Activated CD8-positive, alpha-beta T cell treated with anti-CD3 and anti-CD28 coated beads for 36 hours (primary cell): ENCODE results near the gene CYTH1. TPM values are rescaled to one million over a fixed set of nuclear protein-coding genes. Genes with fewer than 3 reads are reported as not detected.

Experiments
- ATAC-seq: fragments of 200-7000 bp; cut with Tn5 transposase; one replicate; pipeline ENCODE4 v1.10.0; 2021; ENCODE audit warnings: mild to moderate bottlenecking, moderate library complexity
- CTCF ChIA-PET: fragments of 350-600 bp; sonication (Branson Sonifier 250); formaldehyde crosslinking; loops from one replicate; lab custom pipeline; 2021; ENCODE audit warnings: antibody characterized with exemption; lab: Charles Lee
- POLR2A ChIA-PET: fragments of 350-600 bp; sonication (Branson Sonifier 250); formaldehyde crosslinking; loops from one replicate; lab custom pipeline; 2021; ENCODE audit warnings: antibody characterized with exemption; lab: Charles Lee
- DNase-seq: peaks from one replicate; pipeline ENCODE4 v3.0.0-alpha.2; 2020
- H3K27ac Mint-ChIP-seq: one replicate; pipeline ENCODE4 v1.8.0; 2021; ENCODE audit warnings: mild to moderate bottlenecking, mixed read lengths
- H3K27me3 Mint-ChIP-seq: one replicate; pipeline ENCODE4 v1.8.0; 2021; ENCODE audit warnings: mixed read lengths
- H3K36me3 Mint-ChIP-seq: one replicate; pipeline ENCODE4 v1.8.0; 2021; ENCODE audit warnings: low read depth, mixed read lengths
- H3K4me1 Mint-ChIP-seq: one replicate; pipeline ENCODE4 v1.8.0; 2021; ENCODE audit warnings: low read depth, mixed read lengths
- H3K4me3 Mint-ChIP-seq: one replicate; pipeline ENCODE4 v1.8.0; 2021; ENCODE audit warnings: mild to moderate bottlenecking, moderate library complexity, mixed read lengths
- H3K9me3 Mint-ChIP-seq: one replicate; pipeline ENCODE4 v1.8.0; 2021; ENCODE audit warnings: mixed read lengths
- intact Hi-C: fragments of 100-400 bp; cut with micrococcal nuclease; formaldehyde crosslinking; loops from one replicate; pipeline ENCODE4 v1.10.0; 2022
- total RNA-seq, 2 experiments: library from RNA; stranded (reverse); gene quantifications; one replicate each; pipeline ENCODE4 v1.2.3, GENCODE V29; 2021
- TF ChIP-seq, protein P1 (sequence below): fragments of 200-600 bp; IDR thresholded peaks from one replicate; pipeline ENCODE4 v1.8.0; 2022; ENCODE audit warnings: antibody characterized with exemption, mild to moderate bottlenecking

The CYTH1 gene
- total RNA-seq, 2 experiments from 2014 or later, result 95.1 to 96.0 TPM

- no peak for ATAC-seq
- intact Hi-C loops, result no loop called here
- TF ChIP-seq, protein P1, sequence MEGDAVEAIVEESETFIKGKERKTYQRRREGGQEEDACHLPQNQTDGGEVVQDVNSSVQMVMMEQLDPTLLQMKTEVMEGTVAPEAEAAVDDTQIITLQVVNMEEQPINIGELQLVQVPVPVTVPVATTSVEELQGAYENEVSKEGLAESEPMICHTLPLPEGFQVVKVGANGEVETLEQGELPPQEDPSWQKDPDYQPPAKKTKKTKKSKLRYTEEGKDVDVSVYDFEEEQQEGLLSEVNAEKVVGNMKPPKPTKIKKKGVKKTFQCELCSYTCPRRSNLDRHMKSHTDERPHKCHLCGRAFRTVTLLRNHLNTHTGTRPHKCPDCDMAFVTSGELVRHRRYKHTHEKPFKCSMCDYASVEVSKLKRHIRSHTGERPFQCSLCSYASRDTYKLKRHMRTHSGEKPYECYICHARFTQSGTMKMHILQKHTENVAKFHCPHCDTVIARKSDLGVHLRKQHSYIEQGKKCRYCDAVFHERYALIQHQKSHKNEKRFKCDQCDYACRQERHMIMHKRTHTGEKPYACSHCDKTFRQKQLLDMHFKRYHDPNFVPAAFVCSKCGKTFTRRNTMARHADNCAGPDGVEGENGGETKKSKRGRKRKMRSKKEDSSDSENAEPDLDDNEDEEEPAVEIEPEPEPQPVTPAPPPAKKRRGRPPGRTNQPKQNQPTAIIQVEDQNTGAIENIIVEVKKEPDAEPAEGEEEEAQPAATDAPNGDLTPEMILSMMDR, result no peak
- Mint-ChIP-seq H3K9me3 (no peaks in the 10 kb centered on the region), H3K4me1 (peaks cover 3% of the 10 kb centered on the region), H3K4me3 (no peak overlapping the region), H3K27me3 (no peaks in the 10 kb centered on the region), H3K36me3 (no peaks in the 10 kb centered on the region), H3K27ac (no peak overlapping the region)
- ChIA-PET POLR2A (no interaction called here), CTCF (no interaction called here)
- no peak for DNase-seq
These were observed 126.7 kb downstream of the CYTH1 start for GRCh38 chr17:78655251-78655940.

GRCh38 chr17:78654325-78654724 lies 127.7 kb downstream of the CYTH1 start:
- Mint-ChIP-seq H3K36me3 (no peaks in the 10 kb centered on the region), H3K27me3 (no peaks in the 10 kb centered on the region), H3K4me3 (no peak overlapping the region), H3K27ac (no peak overlapping the region), H3K4me1 (peaks cover 3% of the 10 kb centered on the region), H3K9me3 (no peaks in the 10 kb centered on the region)
- intact Hi-C loops, result no loop called here
- POLR2A ChIA-PET, result no interaction called here
- TF ChIP-seq, protein P1, result no peak
- DNase-seq (no peak), ATAC-seq (no peak)
- CTCF ChIA-PET, result no interaction called here

DNA sequence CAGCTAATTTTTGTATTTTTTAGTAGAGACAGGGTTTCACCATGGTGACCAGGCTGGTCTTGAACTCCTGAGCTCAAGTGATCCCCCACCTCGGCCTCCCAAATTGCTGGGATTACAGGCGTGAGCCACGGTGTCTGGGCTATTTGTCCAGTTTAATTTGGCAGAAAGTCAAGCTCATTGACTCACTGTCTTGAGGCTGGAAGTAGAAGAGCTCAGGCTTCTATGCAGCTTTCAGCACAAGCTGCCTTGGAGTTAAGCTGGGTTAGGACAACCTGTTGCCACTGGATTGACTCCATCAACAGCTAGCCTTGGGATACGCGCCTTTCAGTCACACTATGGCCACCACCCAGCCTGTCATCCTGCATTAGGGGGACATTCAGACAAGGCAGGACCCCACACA lies 128.7 kb downstream of the CYTH1 start:
- Mint-ChIP-seq H3K9me3 (peaks cover 4% of the 10 kb centered on the region), H3K27ac (no peak overlapping the region), H3K27me3 (no peaks in the 10 kb centered on the region), H3K4me1 (peaks cover 3% of the 10 kb centered on the region), H3K36me3 (no peaks in the 10 kb centered on the region), H3K4me3 (no peak overlapping the region)
- intact Hi-C loops, result no loop called here
- POLR2A ChIA-PET, result no interaction called here
- DNase-seq (no peak), ATAC-seq (no peak)
- CTCF ChIA-PET, result no interaction called here
- TF ChIP-seq, protein P1, result no peak

- Mint-ChIP-seq H3K4me1 (peaks cover 3% of the 10 kb centered on the region), H3K4me3 (no peak overlapping the region), H3K27me3 (peaks cover 2% of the 10 kb centered on the region), H3K36me3 (peaks cover 2% of the 10 kb centered on the region), H3K27ac (no peak overlapping the region), H3K9me3 (peaks cover 7% of the 10 kb centered on the region)
- DNase-seq, result no peak
- POLR2A ChIA-PET, result no interaction called here
- CTCF ChIA-PET, result no interaction called here
- TF ChIP-seq, protein P1, result no peak
- intact Hi-C loops, result no loop called here
- ATAC-seq, result no peak
These were observed 129.2 kb downstream of the CYTH1 start for GRCh38 chr17:78652913-78653312.

DNA sequence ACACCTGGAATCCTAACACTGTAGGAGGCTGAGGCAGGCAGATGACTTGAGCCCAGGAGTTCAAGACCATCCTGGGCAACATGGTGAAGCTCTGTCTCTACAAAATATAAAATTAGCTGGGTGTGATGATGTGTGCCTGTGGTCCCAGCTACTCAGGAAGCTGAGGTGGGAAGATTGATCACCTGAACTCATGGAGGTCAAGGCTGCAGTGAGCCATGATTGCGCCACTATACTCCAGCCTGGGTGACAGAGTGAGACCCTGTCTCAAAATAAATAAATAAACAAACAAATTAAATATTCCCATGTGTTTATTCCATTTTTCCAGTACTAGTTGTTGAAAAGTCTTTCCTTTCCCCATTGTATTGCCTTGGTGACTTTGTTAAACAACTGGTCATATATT lies 130.0 kb downstream of the CYTH1 start:
- Mint-ChIP-seq H3K4me1 (peaks cover 3% of the 10 kb centered on the region), H3K4me3 (no peak overlapping the region), H3K27ac (no peak overlapping the region), H3K36me3 (peaks cover 3% of the 10 kb centered on the region), H3K9me3 (peaks cover 8% of the 10 kb centered on the region), H3K27me3 (peaks cover 2% of the 10 kb centered on the region)
- TF ChIP-seq, protein P1, result no peak
- intact Hi-C loops, result no loop called here
- ATAC-seq (no peak), DNase-seq (no peak)
- CTCF ChIA-PET, result no interaction called here
- POLR2A ChIA-PET, result no interaction called here
